ENCODE data around the gene RRM1. TPM values are rescaled to one million over a fixed set of nuclear protein-coding genes. Genes with fewer than 3 reads are reported as not detected.
A peak's percentile ranks its signal among the peaks of the same experiment; 100 is the strongest.

RRM1 gene
- total and polyA plus RNA-seq, 9 of the 15 experiments (the other 6 are each of a cell fraction or from before 2014, with no cell fraction given): 113 to 270 (median 163) TPM

DNA sequence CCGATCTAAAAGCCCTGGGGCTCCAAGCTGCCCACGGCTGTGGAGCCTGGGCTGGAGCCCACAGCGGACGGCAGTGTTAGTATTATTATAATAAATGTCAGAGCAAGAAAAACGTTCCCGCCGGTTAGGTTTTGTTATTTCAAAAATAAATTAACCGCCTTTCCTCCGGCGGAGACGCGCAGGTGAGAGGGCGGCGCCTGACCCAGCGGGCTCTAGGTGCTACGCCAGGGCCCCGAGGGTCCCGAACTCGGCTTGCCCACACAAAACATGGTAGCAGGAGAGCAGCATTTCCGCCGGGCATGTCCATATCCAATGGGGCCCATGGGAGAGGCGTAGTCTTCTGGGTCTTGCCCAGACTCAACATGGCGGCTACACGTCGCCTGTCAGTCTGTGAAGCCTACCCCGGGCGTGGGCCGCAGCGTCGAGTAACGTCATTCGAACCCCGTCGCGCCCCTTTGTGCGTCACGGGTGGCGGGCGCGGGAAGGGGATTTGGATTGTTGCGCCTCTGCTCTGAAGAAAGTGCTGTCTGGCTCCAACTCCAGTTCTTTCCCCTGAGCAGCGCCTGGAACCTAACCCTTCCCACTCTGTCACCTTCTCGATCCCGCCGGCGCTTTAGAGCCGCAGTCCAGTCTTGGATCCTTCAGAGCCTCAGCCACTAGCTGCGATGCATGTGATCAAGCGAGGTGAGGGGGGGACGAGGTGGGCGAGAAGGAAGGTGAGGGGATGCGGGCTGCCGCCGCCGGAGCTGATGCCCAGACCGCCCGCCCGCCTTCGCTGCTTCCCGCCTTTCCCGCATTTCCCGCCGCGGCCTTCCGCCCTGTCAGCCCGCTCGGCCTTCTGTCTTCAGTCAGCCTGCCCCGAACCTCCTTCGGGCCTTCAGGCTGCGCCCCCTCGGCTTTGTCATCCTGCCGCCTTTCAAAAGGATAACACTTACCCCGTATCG lies at the start of gene RRM1 (continued):
- TF ChIP-seq LCOR (CRISPR knock-in tag; IDR thresholded peaks at IDR 0.05) (peak; percentile 74; the same call in 1 of the 2 replicates), NR2C2 (CRISPR knock-in tag; IDR thresholded peaks at IDR 0.05) (peak; percentile 86), NR2C2 (tag; IDR thresholded peaks at IDR 0.05) (peak; percentile 95), ZFX (CRISPR knock-in tag; IDR thresholded peaks at IDR 0.05) (peak; percentile 96), NRF1 (conservative IDR thresholded peaks at IDR 0.05 in 1 of 2, IDR thresholded peaks at IDR 0.05 in 1 of 2) (peak; percentile 51 to 71), DPF2 (IDR thresholded peaks at IDR 0.05) (no peak), ZNF263 (CRISPR knock-in tag; IDR thresholded peaks at IDR 0.05; ENCODE audit: borderline replicate concordance) (peak; percentile 5; the same call in 1 of the 2 replicates), ZZZ3 (IDR thresholded peaks at IDR 0.05) (peak; percentile 92; the same call in 1 of the 2 replicates), NFRKB (IDR thresholded peaks at IDR 0.05; ENCODE audit: low read depth) (peak; percentile 97), POLR2AphosphoS2 (IDR thresholded peaks at IDR 0.05; ENCODE audit: low read length) (peak; percentile 89), SIN3A (IDR thresholded peaks at IDR 0.05; ENCODE audit: borderline replicate concordance in 2 of 2, control insufficient read depth in 1 of 2, low read depth in 2 of 2, low read length in 2 of 2) (peak in 1 of 2 experiments; percentile 57; a peak in 2 of 4 replicates), HMGN3 (IDR thresholded peaks at IDR 0.05; ENCODE audit: borderline replicate concordance, extremely low read depth, insufficient read length, low read depth, low read length) (no peak), MCM2 (IDR thresholded peaks at IDR 0.05; ENCODE audit: low read depth) (no peak), KHSRP (IDR thresholded peaks at IDR 0.05) (peak; percentile 99), MEIS2 (IDR thresholded peaks at IDR 0.05; ENCODE audit: partially characterized antibody) (peak; percentile 82), HDAC1 (IDR thresholded peaks at IDR 0.05) (peak in 1 of 2 experiments; percentile 87; a peak in 2 of 4 replicates), ELF2 (CRISPR knock-in tag; IDR thresholded peaks at IDR 0.05) (0 out of 2 replicates have a peak, but pooled peaks have one; percentile 50), GABPA (tag; conservative IDR thresholded peaks at IDR 0.05; ENCODE audit: low read depth) (peak; percentile 85)
- TF ChIP-seq, protein P1, sequence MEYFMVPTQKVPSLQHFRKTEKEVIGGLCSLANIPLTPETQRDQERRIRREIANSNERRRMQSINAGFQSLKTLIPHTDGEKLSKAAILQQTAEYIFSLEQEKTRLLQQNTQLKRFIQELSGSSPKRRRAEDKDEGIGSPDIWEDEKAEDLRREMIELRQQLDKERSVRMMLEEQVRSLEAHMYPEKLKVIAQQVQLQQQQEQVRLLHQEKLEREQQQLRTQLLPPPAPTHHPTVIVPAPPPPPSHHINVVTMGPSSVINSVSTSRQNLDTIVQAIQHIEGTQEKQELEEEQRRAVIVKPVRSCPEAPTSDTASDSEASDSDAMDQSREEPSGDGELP (CRISPR knock-in tag; IDR thresholded peaks at IDR 0.05; ENCODE audit: borderline replicate concordance): peak; percentile 87
- TF ChIP-seq, protein P2, sequence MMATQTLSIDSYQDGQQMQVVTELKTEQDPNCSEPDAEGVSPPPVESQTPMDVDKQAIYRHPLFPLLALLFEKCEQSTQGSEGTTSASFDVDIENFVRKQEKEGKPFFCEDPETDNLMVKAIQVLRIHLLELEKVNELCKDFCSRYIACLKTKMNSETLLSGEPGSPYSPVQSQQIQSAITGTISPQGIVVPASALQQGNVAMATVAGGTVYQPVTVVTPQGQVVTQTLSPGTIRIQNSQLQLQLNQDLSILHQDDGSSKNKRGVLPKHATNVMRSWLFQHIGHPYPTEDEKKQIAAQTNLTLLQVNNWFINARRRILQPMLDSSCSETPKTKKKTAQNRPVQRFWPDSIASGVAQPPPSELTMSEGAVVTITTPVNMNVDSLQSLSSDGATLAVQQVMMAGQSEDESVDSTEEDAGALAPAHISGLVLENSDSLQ (IDR thresholded peaks at IDR 0.05): peak; percentile 95
- TF ChIP-seq, protein P3, sequence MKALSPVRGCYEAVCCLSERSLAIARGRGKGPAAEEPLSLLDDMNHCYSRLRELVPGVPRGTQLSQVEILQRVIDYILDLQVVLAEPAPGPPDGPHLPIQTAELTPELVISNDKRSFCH (CRISPR knock-in tag; IDR thresholded peaks at IDR 0.05): no peak
- TF ChIP-seq, protein P3 (tag; IDR thresholded peaks at IDR 0.05): peak; percentile 74
- TF ChIP-seq, protein P4, sequence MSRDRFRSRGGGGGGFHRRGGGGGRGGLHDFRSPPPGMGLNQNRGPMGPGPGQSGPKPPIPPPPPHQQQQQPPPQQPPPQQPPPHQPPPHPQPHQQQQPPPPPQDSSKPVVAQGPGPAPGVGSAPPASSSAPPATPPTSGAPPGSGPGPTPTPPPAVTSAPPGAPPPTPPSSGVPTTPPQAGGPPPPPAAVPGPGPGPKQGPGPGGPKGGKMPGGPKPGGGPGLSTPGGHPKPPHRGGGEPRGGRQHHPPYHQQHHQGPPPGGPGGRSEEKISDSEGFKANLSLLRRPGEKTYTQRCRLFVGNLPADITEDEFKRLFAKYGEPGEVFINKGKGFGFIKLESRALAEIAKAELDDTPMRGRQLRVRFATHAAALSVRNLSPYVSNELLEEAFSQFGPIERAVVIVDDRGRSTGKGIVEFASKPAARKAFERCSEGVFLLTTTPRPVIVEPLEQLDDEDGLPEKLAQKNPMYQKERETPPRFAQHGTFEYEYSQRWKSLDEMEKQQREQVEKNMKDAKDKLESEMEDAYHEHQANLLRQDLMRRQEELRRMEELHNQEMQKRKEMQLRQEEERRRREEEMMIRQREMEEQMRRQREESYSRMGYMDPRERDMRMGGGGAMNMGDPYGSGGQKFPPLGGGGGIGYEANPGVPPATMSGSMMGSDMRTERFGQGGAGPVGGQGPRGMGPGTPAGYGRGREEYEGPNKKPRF (IDR thresholded peaks at IDR 0.05; ENCODE audit: low read depth, low read length): no peak
